ENCODE measurements around the gene KDM6A. TPM values are rescaled to one million over a fixed set of nuclear protein-coding genes. Genes with fewer than 3 reads are reported as not detected.
"Not testable (repeated sequence)": the region's sequence is repeated elsewhere in the genome, so short reads cannot be mapped to it uniquely, and the experiment has no call there.

Gene KDM6A
- total RNA-seq, 2 donors from 2014 or later: 20.8 to 30.7 TPM

DNA sequence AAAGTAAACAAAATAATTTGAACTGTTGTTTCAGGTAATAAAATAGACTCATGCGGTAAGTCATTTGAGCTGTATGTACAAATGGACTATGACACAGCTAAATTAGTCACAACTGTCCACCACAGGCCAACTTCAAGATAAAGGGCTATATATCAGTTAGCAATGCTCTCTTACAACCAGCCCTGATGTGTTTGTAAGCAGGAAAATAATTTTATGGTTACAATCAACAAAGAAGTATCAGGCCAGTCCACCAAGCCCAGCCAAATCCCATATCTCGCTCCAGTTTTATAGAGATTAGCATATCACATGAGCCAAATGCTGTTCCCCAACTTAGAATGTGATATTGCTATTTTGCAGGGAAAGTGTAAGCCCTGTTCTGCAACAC, 29.7 kb upstream of the KDM6A start:
- no peak overlapping the region for H3K27ac ChIP-seq
- no peak overlapping the region for H3K4me3 ChIP-seq
- H3K27me3 ChIP-seq: no peaks in the 10 kb centered on the region
- H3K36me3 ChIP-seq (replicated peaks in 1 of 2; ENCODE audit: insufficient read depth in 1 of 2, low read depth in 2 of 2): no peaks in the 10 kb centered on the region
- intact Hi-C loops (cut with DNase I): no loop called here
- H3K4me1 ChIP-seq: no peaks in the 10 kb centered on the region
- TF ChIP-seq, protein P1, sequence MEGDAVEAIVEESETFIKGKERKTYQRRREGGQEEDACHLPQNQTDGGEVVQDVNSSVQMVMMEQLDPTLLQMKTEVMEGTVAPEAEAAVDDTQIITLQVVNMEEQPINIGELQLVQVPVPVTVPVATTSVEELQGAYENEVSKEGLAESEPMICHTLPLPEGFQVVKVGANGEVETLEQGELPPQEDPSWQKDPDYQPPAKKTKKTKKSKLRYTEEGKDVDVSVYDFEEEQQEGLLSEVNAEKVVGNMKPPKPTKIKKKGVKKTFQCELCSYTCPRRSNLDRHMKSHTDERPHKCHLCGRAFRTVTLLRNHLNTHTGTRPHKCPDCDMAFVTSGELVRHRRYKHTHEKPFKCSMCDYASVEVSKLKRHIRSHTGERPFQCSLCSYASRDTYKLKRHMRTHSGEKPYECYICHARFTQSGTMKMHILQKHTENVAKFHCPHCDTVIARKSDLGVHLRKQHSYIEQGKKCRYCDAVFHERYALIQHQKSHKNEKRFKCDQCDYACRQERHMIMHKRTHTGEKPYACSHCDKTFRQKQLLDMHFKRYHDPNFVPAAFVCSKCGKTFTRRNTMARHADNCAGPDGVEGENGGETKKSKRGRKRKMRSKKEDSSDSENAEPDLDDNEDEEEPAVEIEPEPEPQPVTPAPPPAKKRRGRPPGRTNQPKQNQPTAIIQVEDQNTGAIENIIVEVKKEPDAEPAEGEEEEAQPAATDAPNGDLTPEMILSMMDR (IDR thresholded peaks at IDR 0.05): no peak
- TF ChIP-seq POLR2A (IDR thresholded peaks at IDR 0.05): no peak
- DNase-seq: no peak
- no peak for ATAC-seq
- no peaks in the 10 kb centered on the region for H3K9me3 ChIP-seq
- 47 to 61% methylated on average over 2 of the region's 2 CpGs for WGBS, 2 donors

DNA sequence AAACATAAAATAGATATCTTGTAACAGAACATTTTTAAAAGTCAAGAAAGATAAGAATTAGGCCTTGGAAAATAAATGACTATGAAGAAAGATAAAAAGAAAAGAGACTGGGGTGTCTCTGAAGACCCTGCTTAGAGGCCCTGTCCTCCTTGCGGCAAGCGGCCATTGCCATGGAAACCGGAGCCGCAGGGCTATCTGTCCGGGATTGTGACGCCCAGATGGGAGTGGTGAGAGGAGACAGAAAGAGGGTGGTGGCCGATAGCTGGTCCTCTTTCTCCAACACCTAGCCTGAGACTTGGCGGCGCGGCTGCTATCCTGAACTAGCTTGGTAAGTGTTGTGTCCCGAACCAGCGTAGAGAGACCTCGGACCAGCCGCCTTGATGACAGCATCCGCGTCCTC, 29.2 kb upstream of the KDM6A start, which contains the start of gene DUSP21:
DUSP21 (plus strand) TSS at position 269 of the 400 bp plus-strand sequence; CDS start at position 381, 112 bp downstream.
- Histone ChIP-seq H3K36me3 (replicated peaks in 1 of 2; ENCODE audit: insufficient read depth in 1 of 2, low read depth in 2 of 2) (no peaks in the 10 kb centered on the region), H3K4me3 (no peak within 1 kb of the TSS), H3K27me3 (no peaks in the 10 kb centered on the region), H3K27ac (no peak within 1 kb of the TSS), H3K9me3 (no peaks in the 10 kb centered on the region), H3K4me1 (no peaks in the 10 kb centered on the region)
- TF ChIP-seq, protein P1 (IDR thresholded peaks at IDR 0.05): no peak
- TF ChIP-seq POLR2A (IDR thresholded peaks at IDR 0.05): no peak
- DNase-seq (no peak), ATAC-seq (no peak)
- intact Hi-C loops (cut with DNase I): no loop called here
- WGBS, 2 donors: 91 to 95% methylated on average over 7 to 12 of the region's 16 CpGs

DNA sequence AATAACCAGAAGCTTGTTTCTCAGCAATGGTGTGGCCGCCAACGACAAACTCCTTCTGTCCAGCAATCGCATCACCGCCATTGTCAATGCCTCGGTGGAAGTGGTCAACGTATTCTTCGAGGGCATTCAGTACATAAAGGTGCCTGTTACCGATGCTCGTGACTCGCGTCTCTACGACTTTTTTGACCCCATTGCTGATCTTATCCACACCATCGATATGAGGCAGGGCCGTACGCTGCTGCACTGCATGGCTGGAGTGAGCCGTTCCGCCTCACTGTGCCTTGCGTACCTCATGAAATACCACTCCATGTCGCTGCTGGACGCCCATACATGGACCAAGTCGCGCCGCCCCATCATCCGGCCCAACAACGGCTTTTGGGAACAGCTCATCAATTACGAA, 28.8 kb upstream of the KDM6A start:
- no peak overlapping the region for H3K4me3 ChIP-seq
- DNase-seq (no peak), ATAC-seq (no peak)
- no peaks in the 10 kb centered on the region for H3K4me1 ChIP-seq
- no peaks in the 10 kb centered on the region for H3K9me3 ChIP-seq
- 96% methylated on average over 9 to 16 of the region's 26 CpGs for WGBS, 2 donors
- no peak overlapping the region for H3K27ac ChIP-seq
- TF ChIP-seq POLR2A (IDR thresholded peaks at IDR 0.05): no peak
- TF ChIP-seq, protein P1 (IDR thresholded peaks at IDR 0.05): no peak
- no peaks in the 10 kb centered on the region for H3K27me3 ChIP-seq
- intact Hi-C loops (cut with DNase I): no loop called here
- no peaks in the 10 kb centered on the region for H3K36me3 ChIP-seq (replicated peaks in 1 of 2; ENCODE audit: insufficient read depth in 1 of 2, low read depth in 2 of 2)

DNA sequence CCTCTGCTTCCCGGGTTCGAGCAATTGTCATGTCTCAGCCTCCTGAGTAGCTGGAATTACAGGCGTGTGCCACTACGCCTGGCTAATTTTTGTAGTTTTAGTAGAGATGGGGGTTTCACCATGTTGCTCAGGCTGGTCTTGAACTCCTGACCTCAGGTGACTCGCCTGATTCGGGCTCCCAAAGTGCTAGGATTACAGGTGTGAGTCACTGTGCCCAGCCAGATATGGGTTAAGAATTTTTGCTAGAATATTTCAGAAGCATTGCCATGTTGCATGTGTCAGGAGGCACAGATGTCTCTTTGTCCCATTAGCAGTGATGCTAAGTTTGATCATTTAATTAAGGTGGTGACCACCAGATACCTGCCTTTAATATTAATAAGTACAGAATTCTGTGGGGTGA, 22.1 kb upstream of the KDM6A start:
- 88 to 89% methylated on average over 2 to 6 of the region's 6 CpGs for WGBS, 2 donors
- DNase-seq; H3K9me3 ChIP-seq; intact Hi-C loops (cut with DNase I); H3K27ac ChIP-seq; H3K27me3 ChIP-seq; ATAC-seq; H3K36me3 ChIP-seq (replicated peaks in 1 of 2; ENCODE audit: insufficient read depth in 1 of 2, low read depth in 2 of 2); H3K4me1 ChIP-seq; H3K4me3 ChIP-seq: not testable (repeated sequence)

DNA sequence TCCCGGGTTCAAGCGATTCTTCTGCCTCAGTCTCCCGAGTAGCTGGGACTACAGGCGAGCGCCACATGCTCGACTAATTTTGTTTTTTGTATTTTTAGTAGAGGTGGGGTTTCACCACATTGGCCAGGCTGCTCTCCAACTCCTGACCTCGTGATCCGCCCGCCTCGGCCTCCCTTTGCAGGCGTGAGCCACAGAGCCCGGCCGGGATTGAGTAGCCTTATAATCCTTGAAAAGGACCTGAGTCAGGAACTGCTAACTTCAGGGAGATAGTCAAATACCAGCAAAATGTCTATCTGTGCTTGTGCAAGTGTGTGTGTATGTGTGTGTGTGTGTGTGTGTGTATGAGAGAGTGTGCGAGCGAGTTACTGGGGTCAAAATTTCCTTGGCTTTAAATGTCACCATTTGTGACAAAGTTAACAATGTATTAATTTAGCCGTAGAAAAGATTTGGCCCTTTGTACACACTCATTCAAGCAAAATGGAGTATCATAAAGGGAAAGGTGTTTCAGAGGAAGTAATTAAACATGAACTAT, 1.8 kb upstream of the KDM6A start:
- Histone ChIP-seq H3K4me3 (no peak overlapping the region), H3K4me1 (peaks cover 4% of the 10 kb centered on the region), H3K27me3 (no peaks in the 10 kb centered on the region), H3K9me3 (no peaks in the 10 kb centered on the region), H3K27ac (peak overlapping the region in 3 of 4 donors; percentile 95 to 99 (median 95)), H3K36me3 (replicated peaks in 1 of 2; ENCODE audit: insufficient read depth in 1 of 2, low read depth in 2 of 2) (no peaks in the 10 kb centered on the region)
- TF ChIP-seq, protein P1 (IDR thresholded peaks at IDR 0.05): no peak
- TF ChIP-seq POLR2A (IDR thresholded peaks at IDR 0.05): no peak
- intact Hi-C loops (cut with DNase I): no loop called here
- DNase-seq (peak; percentile 15 to 48 (median 25)), ATAC-seq (no peak)
- 13 to 27% methylated on average over 3 to 14 of the region's 16 CpGs for WGBS, 2 donors

Data from body of pancreas (tissue), 4 donors.